ENCODE data around the gene DRAXIN.

- TF ChIP-seq CTCF (IDR thresholded peaks at IDR 0.05) (no peak), POLR2AphosphoS5 (IDR thresholded peaks at IDR 0.05) (no peak), POLR2A (IDR thresholded peaks at IDR 0.05) (no peak), EP300 (IDR thresholded peaks at IDR 0.05) (no peak)
Measured at GRCh38 chr1:11720525-11720924, 29.0 kb downstream of the DRAXIN start.

All from suprapubic skin (tissue), 4 donors.